Adipocyte (in vitro differentiated cells): Measurements from ENCODE around the gene PTPDC1.
"Not testable (repeated sequence)": the region's sequence is repeated elsewhere in the genome, so short reads cannot be mapped to it uniquely, and the experiment has no call there.

Experiments
- DNase-seq: peaks from one replicate; pipeline ENCODE4 v3.0.0-alpha.2; 2015; ENCODE audit warnings: low read depth
- H3K27me3 ChIP-seq: replicated peaks from 2 replicates; pipeline ENCODE4 v1.7.0; 2013; ENCODE audit warnings: mild to moderate bottlenecking, low read length, moderate library complexity; ENCODE audit not compliant: control insufficient read depth, insufficient read depth
- H3K36me3 ChIP-seq: 2 replicates; pipeline ENCODE4 v1.7.0; 2013; ENCODE audit warnings: low read length, mild to moderate bottlenecking, moderate library complexity; ENCODE audit not compliant: control insufficient read depth, insufficient read depth, severe bottlenecking
- H3K4me1 ChIP-seq: 2 replicates; pipeline ENCODE4 v1.7.0; 2013; ENCODE audit warnings: mild to moderate bottlenecking, low read length, moderate library complexity; ENCODE audit not compliant: control insufficient read depth, insufficient read depth
- H3K4me3 ChIP-seq: 2 replicates; pipeline ENCODE4 v1.7.0; 2013; ENCODE audit warnings: mild to moderate bottlenecking, low read length, moderate library complexity
- H3K9ac ChIP-seq: 2 replicates; pipeline ENCODE4 v1.7.0; 2013; ENCODE audit warnings: mild to moderate bottlenecking, low read length, moderate library complexity
- H3K9me3 ChIP-seq: 2 replicates; pipeline ENCODE4 v1.7.0; 2013; ENCODE audit warnings: mild to moderate bottlenecking, low read length, moderate library complexity; ENCODE audit not compliant: control insufficient read depth

The PTPDC1 gene

GRCh38 chr9:94078086-94078485 lies 6.2 kb upstream of the PTPDC1 start:
- no peak overlapping the region for H3K9ac ChIP-seq
- H3K4me1 ChIP-seq: no peaks in the 10 kb centered on the region
- H3K9me3 ChIP-seq: no peaks in the 10 kb centered on the region
- H3K36me3 ChIP-seq: peaks cover 14% of the 10 kb centered on the region
- H3K27me3 ChIP-seq: no peaks in the 10 kb centered on the region
- no peak for DNase-seq
- no peak overlapping the region for H3K4me3 ChIP-seq

DNA sequence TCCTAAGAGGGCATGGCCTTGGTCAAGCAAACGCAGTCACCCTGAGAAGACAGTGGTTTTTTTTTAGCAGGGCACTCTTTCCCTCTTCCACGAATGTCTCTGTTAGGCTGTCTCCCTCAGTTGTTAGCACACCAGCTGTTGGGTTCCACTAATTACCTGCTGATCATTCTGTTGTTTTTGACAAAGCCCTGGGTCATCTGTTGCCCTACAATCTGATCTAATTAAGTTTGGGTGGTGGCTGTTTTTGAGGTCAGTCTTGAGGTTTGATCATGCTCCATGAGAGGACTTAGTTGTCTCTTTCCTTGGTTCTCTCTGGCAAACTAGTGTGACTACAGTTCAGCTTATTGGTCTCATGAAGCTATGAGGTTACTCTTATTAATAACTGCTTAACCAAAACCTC lies 5.0 kb upstream of the PTPDC1 start:
- Histone ChIP-seq H3K9ac (no peak overlapping the region), H3K9me3 (no peaks in the 10 kb centered on the region), H3K27me3 (no peaks in the 10 kb centered on the region), H3K4me3 (no peak overlapping the region), H3K4me1 (no peaks in the 10 kb centered on the region), H3K36me3 (peaks cover 10% of the 10 kb centered on the region)
- no peak for DNase-seq

DNA sequence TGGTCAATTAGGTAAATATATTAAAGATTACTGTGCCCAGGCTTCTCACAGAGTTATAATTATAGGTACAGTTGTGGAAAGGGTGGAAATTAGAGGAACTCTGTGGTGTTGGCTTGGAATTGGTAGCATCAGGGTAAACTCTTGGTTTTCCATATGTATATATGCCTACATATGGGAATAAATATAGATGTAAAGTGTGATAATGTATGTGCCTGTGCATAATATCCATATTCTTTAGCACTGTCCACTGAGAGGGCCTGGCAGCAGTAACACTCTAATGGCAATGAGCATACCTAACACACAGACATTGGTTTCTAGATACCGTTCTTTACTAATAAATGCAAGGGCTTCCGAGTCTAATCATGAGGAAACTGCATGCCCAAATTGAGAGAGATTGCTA lies 4.0 kb upstream of the PTPDC1 start:
- H3K4me1 ChIP-seq: no peaks in the 10 kb centered on the region
- H3K4me3 ChIP-seq: no peak overlapping the region
- no peak for DNase-seq
- H3K9me3 ChIP-seq: no peaks in the 10 kb centered on the region
- peaks cover 5% of the 10 kb centered on the region for H3K36me3 ChIP-seq
- H3K27me3 ChIP-seq: no peaks in the 10 kb centered on the region
- H3K9ac ChIP-seq: no peak overlapping the region

DNA sequence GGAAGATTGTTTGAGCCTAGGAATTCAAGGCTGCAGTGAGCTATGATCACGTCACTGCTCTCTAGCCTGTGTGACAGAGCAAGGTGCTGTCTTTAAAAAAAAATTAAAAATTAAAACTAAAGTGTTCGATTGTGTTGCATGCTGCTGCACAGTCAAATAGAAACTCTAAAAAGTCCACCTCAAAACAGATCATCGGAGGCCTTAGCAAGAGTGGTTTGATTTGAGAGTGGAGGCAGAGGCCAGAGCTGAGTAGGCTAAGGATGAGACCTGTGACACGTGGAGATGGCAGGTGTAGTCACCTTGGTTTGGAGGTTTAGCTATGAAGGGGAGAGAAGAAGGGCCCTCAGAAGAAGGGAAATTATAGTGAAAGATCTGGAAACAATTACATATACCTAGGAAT lies 2.8 kb upstream of the PTPDC1 start:
- Histone ChIP-seq H3K9ac (no peak overlapping the region), H3K9me3 (no peaks in the 10 kb centered on the region), H3K4me3 (no peak overlapping the region), H3K27me3 (no peaks in the 10 kb centered on the region), H3K4me1 (peaks cover 3% of the 10 kb centered on the region), H3K36me3 (peaks cover 5% of the 10 kb centered on the region)
- DNase-seq: no peak

DNA sequence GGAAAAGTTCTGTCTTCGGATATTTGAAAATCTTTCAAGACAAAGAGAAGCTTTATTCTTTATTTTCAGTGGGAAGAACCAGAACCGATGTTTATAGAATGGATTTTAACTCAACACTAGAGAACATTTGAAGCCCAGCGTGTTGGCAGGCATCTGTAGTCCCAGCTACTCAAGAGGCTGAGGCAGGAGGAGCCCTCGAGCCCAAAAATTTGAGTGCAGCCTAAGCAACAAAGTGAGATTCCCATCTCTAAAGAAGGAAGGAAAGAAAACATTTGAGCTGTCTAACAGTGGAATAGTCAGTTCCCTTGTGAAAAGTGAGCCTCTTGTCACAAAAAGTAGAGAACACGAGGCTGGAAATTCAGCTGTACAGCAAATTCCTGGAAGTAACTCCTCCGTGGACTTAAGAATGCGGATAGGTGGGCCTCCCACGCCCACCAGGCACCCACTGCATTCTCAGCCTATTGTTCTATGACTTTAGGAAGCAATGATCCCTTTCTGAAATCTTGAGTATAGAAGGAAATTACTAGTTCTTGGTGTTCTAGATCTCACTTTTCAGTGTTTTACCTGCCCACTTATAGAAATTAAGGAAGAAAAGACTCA lies 2.3 kb upstream of the PTPDC1 start:
- H3K4me3 ChIP-seq: no peak overlapping the region
- DNase-seq: no peak

DNA sequence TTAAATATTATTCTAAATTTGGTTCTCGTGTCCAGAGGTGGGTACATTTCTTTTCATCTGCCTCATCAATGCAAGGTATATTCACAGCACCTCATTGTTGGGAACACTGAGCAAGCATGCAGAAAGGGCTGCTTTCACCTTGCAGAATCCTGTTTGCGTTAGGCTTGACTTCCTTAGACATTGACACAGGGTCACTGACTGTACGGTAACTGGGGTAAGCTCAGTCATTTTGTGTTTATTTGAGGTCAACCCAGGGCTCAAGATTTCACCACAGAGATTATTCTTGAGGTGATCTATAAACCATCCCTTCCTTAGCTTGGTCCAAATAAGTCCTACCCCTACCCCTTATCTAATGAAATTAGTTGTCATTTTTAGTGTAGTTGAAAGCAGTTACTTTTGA lies 1.7 kb upstream of the PTPDC1 start:
- Histone ChIP-seq H3K36me3 (peaks cover 5% of the 10 kb centered on the region), H3K9me3 (no peaks in the 10 kb centered on the region), H3K4me3 (no peak overlapping the region), H3K9ac (no peak overlapping the region), H3K4me1 (peaks cover 13% of the 10 kb centered on the region), H3K27me3 (no peaks in the 10 kb centered on the region)
- DNase-seq: no peak

More for the DNA sequence above, 2.3 kb upstream of the PTPDC1 start:
- Histone ChIP-seq H3K9ac (no peak overlapping the region), H3K4me1 (peaks cover 8% of the 10 kb centered on the region), H3K36me3 (peaks cover 5% of the 10 kb centered on the region), H3K27me3 (no peaks in the 10 kb centered on the region), H3K9me3 (no peaks in the 10 kb centered on the region)

DNA sequence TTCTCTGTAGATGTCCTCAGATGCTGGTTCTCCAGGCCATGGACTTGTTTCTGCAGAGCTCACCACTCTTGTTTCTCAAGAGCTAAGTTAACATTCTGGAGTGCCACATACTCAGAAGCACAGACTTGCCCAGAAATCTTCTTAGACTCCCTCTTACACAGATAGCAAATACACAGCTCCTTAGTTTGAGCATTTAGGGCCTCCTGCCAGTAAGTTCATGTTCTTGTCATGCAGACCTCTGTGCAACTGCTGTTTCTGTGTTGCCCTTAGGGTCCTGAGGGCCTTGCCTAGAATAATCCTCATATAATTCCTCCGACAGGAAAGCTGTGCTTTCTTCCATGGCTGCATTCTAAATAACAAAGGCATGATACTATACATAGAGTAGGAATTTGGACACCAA lies 1.3 kb upstream of the PTPDC1 start:
- peaks cover 13% of the 10 kb centered on the region for H3K4me1 ChIP-seq
- no peaks in the 10 kb centered on the region for H3K27me3 ChIP-seq

GRCh38 chr9:94083384-94083783 lies 880 bp upstream of the PTPDC1 start:
- Histone ChIP-seq H3K4me3 (no peak overlapping the region), H3K27me3 (no peaks in the 10 kb centered on the region), H3K36me3 (peaks cover 3% of the 10 kb centered on the region), H3K4me1 (peaks cover 13% of the 10 kb centered on the region), H3K9ac (no peak overlapping the region), H3K9me3 (no peaks in the 10 kb centered on the region)
- no peak for DNase-seq

More for the DNA sequence above, 1.3 kb upstream of the PTPDC1 start:
- Histone ChIP-seq H3K36me3 (peaks cover 4% of the 10 kb centered on the region), H3K9ac (no peak overlapping the region), H3K4me3 (no peak overlapping the region), H3K9me3 (no peaks in the 10 kb centered on the region)
- DNase-seq: peak; percentile 4

GRCh38 chr9:94085062-94085639 lies 887 bp downstream of the PTPDC1 start:
- Histone ChIP-seq H3K9ac (no peak overlapping the region), H3K36me3 (peaks cover 3% of the 10 kb centered on the region), H3K4me3 (no peak overlapping the region), H3K27me3 (no peaks in the 10 kb centered on the region), H3K9me3 (no peaks in the 10 kb centered on the region), H3K4me1 (peaks cover 13% of the 10 kb centered on the region)
- peak; percentile 27 for DNase-seq

DNA sequence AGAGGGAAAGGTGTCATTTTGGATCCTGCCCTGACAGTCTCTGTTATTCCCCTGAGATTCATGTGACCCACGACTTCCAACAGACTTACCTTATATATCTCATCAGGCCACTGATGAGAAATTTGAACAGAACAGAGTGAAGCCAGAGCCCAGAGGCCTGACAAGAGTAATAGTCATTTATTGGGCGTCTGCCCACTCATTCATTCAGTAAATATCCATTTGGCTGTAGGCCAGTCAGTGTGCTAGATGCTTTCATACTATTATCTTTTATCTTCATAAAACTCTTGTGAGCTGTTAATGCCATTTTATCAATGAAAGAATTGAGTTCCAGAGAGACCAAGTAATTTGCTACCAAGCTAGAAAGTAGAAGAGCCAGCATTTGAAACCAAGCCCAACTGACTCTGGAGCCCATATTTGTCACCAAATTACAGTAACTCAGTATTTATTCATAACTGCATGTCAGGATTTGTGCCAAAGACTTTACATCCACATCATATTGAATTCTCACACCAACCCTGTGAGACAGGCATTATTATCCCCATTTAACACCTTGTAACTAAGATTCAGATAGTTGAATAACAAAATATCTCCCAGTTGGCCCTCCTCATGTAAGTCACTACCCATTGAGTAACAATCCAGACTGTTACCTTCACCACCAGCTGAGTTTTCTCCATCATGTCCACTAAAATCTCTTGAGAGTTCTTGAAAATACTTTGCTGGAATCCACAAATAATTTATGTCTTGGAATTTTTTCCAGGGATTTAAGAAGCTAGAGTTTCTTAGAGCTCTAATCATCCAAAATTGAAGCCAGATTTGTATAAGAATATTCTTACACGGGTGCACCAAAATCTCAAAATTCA lies 2.5 kb downstream of the PTPDC1 start:
- H3K4me1 ChIP-seq: peaks cover 13% of the 10 kb centered on the region
- H3K9me3 ChIP-seq: no peaks in the 10 kb centered on the region
- peak; percentile 47 for DNase-seq
- H3K36me3 ChIP-seq: peaks cover 3% of the 10 kb centered on the region
- H3K9ac ChIP-seq: no peak overlapping the region
- H3K27me3 ChIP-seq: no peaks in the 10 kb centered on the region
- H3K4me3 ChIP-seq: no peak overlapping the region

- DNase-seq, H3K27me3 ChIP-seq, H3K4me3 ChIP-seq, H3K9ac ChIP-seq, H3K9me3 ChIP-seq: not testable (repeated sequence)
- Histone ChIP-seq H3K36me3 (peaks cover 15% of the 10 kb centered on the region), H3K4me1 (peaks cover 10% of the 10 kb centered on the region)
Observed at GRCh38 chr9:94094219-94095145, 10.2 kb downstream of the PTPDC1 start.
